Kidney (tissue), 14 donors: ENCODE results near the gene KIAA0232. TPM values are rescaled to one million over a fixed set of nuclear protein-coding genes. Genes with fewer than 3 reads are reported as not detected.

Source experiments
- DNase-seq, 5 donors: peaks; one replicate each; pipeline ENCODE4 v3.0.0-alpha.2; 2013 to 2020
- FAIRE-seq: peaks from 2 replicates; lab custom pipeline; 2012; peaks lifted over from hg19 to GRCh38; lab: Jason Lieb, UNC
- H3K27ac ChIP-seq, 2 donors: one replicate each; pipeline ENCODE4 v1.7.0; 2013; ENCODE audit warnings: low read depth in 2 of 2, low read length in 2 of 2, inconsistent platforms in 1 of 2
- H3K27me3 ChIP-seq: one replicate; pipeline ENCODE4 v1.7.1; 2013; ENCODE audit warnings: low read length, inconsistent platforms; ENCODE audit not compliant: control insufficient read depth, insufficient read depth
- H3K36me3 ChIP-seq, 3 donors: one replicate each; pipeline versions ENCODE4 v1.7.0 to v1.7.1; 2013; ENCODE audit warnings: low read length in 3 of 3, control low read depth in 1 of 3, inconsistent platforms in 1 of 3; ENCODE audit not compliant: insufficient read depth in 3 of 3, control insufficient read depth in 2 of 3
- H3K4me1 ChIP-seq, 3 donors: one replicate each; pipeline versions ENCODE4 v1.7.0 to v1.7.1; 2013; ENCODE audit warnings: low read length in 3 of 3, inconsistent platforms in 1 of 3, low read depth in 1 of 3; ENCODE audit not compliant: control insufficient read depth in 2 of 3, insufficient read depth in 2 of 3
- H3K4me3 ChIP-seq, 3 donors: one replicate each; pipeline versions ENCODE4 v1.7.0 to v1.8.1; 2013; ENCODE audit warnings: low read length in 3 of 3, control low read depth in 1 of 3, inconsistent platforms in 1 of 3
- H3K9ac ChIP-seq, 3 donors: one replicate each; pipeline versions ENCODE4 v1.7.0 to v1.7.1; 2013; ENCODE audit warnings: low read length in 3 of 3, control low read depth in 1 of 3, inconsistent platforms in 1 of 3
- H3K9me3 ChIP-seq, 3 donors: one replicate each; pipeline versions ENCODE4 v1.7.0 to v1.7.1; 2013; ENCODE audit warnings: low read length in 3 of 3, control low read depth in 1 of 3, inconsistent platforms in 1 of 3; ENCODE audit not compliant: control insufficient read depth in 2 of 3, insufficient read depth in 1 of 3
- intact Hi-C: fragments of 100-400 bp; cut with DNase I; formaldehyde crosslinking; loops from one replicate; pipeline ENCODE4 v1.11.1; 2022
- polyA plus RNA-seq: library from polyadenylated mRNA; stranded (reverse); fragments of 350-450 nt; fragmentation: Illumina TruSeq; extraction: RNeasy Lipid Tissue Mini Kit (QIAGEN cat#74804); gene quantifications from one replicate; pipeline ENCODE4 v1.2.3, GENCODE V29; 2014; ENCODE audit warnings: low read depth, low replicate concordance; ENCODE audit not compliant: insufficient read depth
- total RNA-seq: library from RNA; stranded (reverse); fragmentation: NEBNext Ultra II Directional; extraction: Animal tissue kit (Norgen Biotek cat#: 25700); gene quantifications from one replicate; pipeline ENCODE4 v1.2.1, GENCODE V29; 2021
- TF ChIP-seq, protein P1 (sequence below): IDR thresholded peaks from 3 replicates; pipeline ENCODE4 v1.5.1; 2012; ENCODE audit warnings: mild to moderate bottlenecking, moderate library complexity, borderline replicate concordance; ENCODE audit not compliant: insufficient read depth; ENCODE audit errors: extremely low read depth
- donor health status: control.
- donor health status: control.
- donor health status: control.
- donor health status: control.
- donor health status: control.
- donor health status: DM: yes; HTN: yes; CAD: no.
- donor health status: Normal renal cell carcinoma (clear cell type).

KIAA0232 gene
- total and polyA plus RNA-seq, 2 donors from 2014 or later: 14.0 to 39.9 TPM

DNA sequence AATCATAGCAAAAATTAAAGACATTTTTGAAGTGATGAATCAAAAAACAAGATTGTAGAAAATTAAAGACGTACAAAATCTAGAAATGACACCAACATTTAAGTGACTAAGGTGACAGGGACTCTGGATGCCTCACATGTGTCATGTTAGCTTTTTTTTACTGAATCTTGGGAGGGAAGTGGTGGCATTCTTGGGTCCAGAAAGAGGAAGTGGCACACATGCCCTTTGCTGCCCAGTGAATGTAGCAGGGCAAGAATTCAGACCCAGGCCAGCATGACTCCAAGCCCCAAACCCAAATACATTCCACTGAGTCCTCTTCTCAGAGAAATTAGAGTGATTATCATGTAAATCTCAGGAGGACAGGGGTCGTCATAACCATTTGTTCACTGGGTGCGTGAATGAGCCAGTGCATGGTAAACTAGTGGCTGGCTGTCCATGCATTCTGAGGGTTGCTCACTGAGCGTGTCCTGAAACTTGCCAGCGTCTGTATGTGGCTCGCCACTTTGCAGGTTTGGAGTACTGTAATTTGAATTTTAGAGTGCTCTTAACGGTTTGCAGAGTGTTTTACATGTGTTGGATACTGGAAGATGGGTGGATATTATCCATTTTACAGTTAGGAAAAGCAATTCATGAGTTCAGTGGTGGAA, 71.7 kb downstream of the KIAA0232 start:
- FAIRE-seq (no peak), DNase-seq (no peak)
- H3K9me3 ChIP-seq: peaks cover 0 to 8% (median 0%) of the 10 kb centered on the region in 3 donors
- peaks cover 3 to 17% (median 8%) of the 10 kb centered on the region in 3 donors for H3K36me3 ChIP-seq
- H3K27ac ChIP-seq: no peak overlapping the region
- H3K9ac ChIP-seq: no peak overlapping the region
- no peaks in the 10 kb centered on the region for H3K27me3 ChIP-seq
- intact Hi-C loops: no loop called here
- peaks cover 0 to 3% (median 0%) of the 10 kb centered on the region in 3 donors for H3K4me1 ChIP-seq
- TF ChIP-seq, protein P1, sequence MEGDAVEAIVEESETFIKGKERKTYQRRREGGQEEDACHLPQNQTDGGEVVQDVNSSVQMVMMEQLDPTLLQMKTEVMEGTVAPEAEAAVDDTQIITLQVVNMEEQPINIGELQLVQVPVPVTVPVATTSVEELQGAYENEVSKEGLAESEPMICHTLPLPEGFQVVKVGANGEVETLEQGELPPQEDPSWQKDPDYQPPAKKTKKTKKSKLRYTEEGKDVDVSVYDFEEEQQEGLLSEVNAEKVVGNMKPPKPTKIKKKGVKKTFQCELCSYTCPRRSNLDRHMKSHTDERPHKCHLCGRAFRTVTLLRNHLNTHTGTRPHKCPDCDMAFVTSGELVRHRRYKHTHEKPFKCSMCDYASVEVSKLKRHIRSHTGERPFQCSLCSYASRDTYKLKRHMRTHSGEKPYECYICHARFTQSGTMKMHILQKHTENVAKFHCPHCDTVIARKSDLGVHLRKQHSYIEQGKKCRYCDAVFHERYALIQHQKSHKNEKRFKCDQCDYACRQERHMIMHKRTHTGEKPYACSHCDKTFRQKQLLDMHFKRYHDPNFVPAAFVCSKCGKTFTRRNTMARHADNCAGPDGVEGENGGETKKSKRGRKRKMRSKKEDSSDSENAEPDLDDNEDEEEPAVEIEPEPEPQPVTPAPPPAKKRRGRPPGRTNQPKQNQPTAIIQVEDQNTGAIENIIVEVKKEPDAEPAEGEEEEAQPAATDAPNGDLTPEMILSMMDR: no peak
- H3K4me3 ChIP-seq: no peak overlapping the region

DNA sequence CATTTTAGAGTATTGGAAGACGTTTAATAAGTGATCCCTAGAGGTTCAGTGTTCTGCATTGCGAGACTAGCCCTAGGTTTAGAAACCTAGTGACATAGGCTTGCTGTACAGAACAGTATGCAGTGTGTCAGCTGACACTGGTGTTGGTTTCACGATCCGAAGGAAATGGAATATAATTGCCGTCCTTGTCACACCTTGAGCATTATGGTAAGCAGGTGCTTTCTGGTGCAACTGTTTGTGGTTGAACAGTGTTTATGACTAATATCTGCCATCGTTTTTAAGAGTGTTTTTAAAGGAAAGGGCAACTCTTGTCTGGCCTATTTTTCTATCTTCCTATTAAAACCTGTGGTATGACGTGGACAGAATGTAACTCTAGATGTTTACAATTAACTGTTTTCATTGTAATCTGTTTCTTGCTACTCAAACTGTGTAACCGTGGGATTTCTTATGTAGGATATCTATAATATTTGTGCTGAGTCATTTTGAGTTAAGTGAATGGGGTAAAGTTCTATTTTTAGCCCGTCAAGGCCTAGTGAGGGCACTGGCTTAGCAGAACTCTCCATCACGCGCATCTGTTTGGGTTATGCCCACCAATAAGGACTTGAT, 73.3 kb downstream of the KIAA0232 start:
- Histone ChIP-seq H3K4me3 (no peak overlapping the region), H3K27ac (peak overlapping the region in 1 of 2 donors; percentile 18), H3K36me3 (peaks cover 3 to 19% (median 8%) of the 10 kb centered on the region in 3 donors), H3K9ac (no peak overlapping the region), H3K4me1 (peaks cover 0 to 6% (median 0%) of the 10 kb centered on the region in 3 donors), H3K9me3 (peaks cover 0 to 8% (median 0%) of the 10 kb centered on the region in 3 donors), H3K27me3 (no peaks in the 10 kb centered on the region)
- intact Hi-C loops: no loop called here
- TF ChIP-seq, protein P1: no peak
- no peak for FAIRE-seq
- no peak for DNase-seq

DNA sequence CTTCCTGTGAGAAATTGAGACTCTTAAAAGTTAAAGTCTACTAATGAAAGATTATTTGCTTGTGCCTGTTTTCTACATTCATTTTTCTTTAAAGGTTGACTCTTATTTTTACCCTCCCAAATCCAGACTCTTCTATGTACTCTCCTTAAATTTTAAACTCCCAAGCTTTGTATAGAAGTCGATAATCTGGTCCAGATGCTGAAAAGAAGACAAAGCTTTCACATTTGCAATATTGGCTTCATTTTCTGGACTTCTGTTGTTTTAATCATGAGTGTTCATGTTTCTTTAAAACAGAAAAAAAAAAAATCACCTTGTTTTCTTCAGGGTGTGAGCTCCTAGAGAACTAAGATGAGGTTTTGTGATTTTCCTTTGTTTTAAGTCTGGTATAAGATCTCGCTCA, 73.9 kb downstream of the KIAA0232 start:
- TF ChIP-seq, protein P1: no peak
- Histone ChIP-seq H3K27me3 (no peaks in the 10 kb centered on the region), H3K36me3 (peaks cover 3 to 25% (median 10%) of the 10 kb centered on the region in 3 donors), H3K4me3 (no peak overlapping the region), H3K9me3 (peaks cover 0 to 8% (median 0%) of the 10 kb centered on the region in 3 donors), H3K4me1 (peaks cover 0 to 6% (median 0%) of the 10 kb centered on the region in 3 donors), H3K9ac (no peak overlapping the region), H3K27ac (no peak overlapping the region)
- no peak for DNase-seq
- intact Hi-C loops: no loop called here
- no peak for FAIRE-seq
